T-helper 17 cell (primary cell): ENCODE measurements around the gene ZFHX3. TPM values are rescaled to one million over a fixed set of nuclear protein-coding genes. Genes with fewer than 3 reads are reported as not detected.

Experiments used
- ATAC-seq: fragments of 150-1000 bp; cut with Tn5 transposase; 2 replicates; pipeline ENCODE4 v1.10.0; 2021; ENCODE audit warnings: mild to moderate bottlenecking, moderate library complexity
- DNase-seq, 3 donors: peaks; one replicate each; pipeline versions ENCODE4 v3.0.0 to v3.0.0-alpha.2; 2020 to 2021
- H3K9me3 ChIP-seq: one replicate; pipeline ENCODE4 v1.7.0; 2013; ENCODE audit warnings: low read length, mild to moderate bottlenecking; ENCODE audit not compliant: control insufficient read depth, poor library complexity, severe bottlenecking
- H3K27ac Mint-ChIP-seq: one replicate; pipeline ENCODE4 v1.8.0; 2022; ENCODE audit warnings: mild to moderate bottlenecking, moderate library complexity, mixed read lengths
- H3K27me3 Mint-ChIP-seq: one replicate; pipeline ENCODE4 v1.8.0; 2022; ENCODE audit warnings: mixed read lengths
- H3K36me3 Mint-ChIP-seq: one replicate; pipeline ENCODE4 v1.8.0; 2022; ENCODE audit warnings: low read depth, mixed read lengths
- H3K4me1 Mint-ChIP-seq: one replicate; pipeline ENCODE4 v1.8.0; 2022; ENCODE audit warnings: mild to moderate bottlenecking, mixed read lengths
- H3K4me3 Mint-ChIP-seq: one replicate; pipeline ENCODE4 v1.8.0; 2022; ENCODE audit warnings: mild to moderate bottlenecking, moderate library complexity, mixed read lengths
- total RNA-seq, 4 donors: library from RNA in 2 of 4; stranded (reverse) in 2 of 4; gene quantifications; one replicate each; pipeline ENCODE4 v1.2.3 and lab custom pipeline; 2022 to 2026

Gene ZFHX3
- total RNA-seq, 2 donors from 2014 or later, result 0.94 to 2.2 TPM

- Mint-ChIP-seq H3K27ac (no peak overlapping the region), H3K36me3 (no peaks in the 10 kb centered on the region), H3K27me3 (peaks cover 4% of the 10 kb centered on the region), H3K4me1 (no peaks in the 10 kb centered on the region), H3K4me3 (no peak overlapping the region)
- no peak for DNase-seq
- ATAC-seq, result no peak
- no peaks in the 10 kb centered on the region for H3K9me3 ChIP-seq
These were observed 22.6 kb downstream of the ZFHX3 start for GRCh38 chr16:73025151-73025855.

- DNase-seq (no peak), ATAC-seq (no peak)
- H3K27ac Mint-ChIP-seq, result no peak overlapping the region
- H3K36me3 Mint-ChIP-seq, result no peaks in the 10 kb centered on the region
- no peak overlapping the region for H3K4me3 Mint-ChIP-seq
- H3K27me3 Mint-ChIP-seq, result peaks cover 4% of the 10 kb centered on the region
- no peaks in the 10 kb centered on the region for H3K4me1 Mint-ChIP-seq
- no peaks in the 10 kb centered on the region for H3K9me3 ChIP-seq
These were observed 23.3 kb downstream of the ZFHX3 start for GRCh38 chr16:73024571-73025105.

- Mint-ChIP-seq H3K27ac (no peak overlapping the region), H3K4me3 (no peak overlapping the region)
- ATAC-seq, result no peak
These were observed 24.0 kb downstream of the ZFHX3 start for GRCh38 chr16:73023752-73024570.

GRCh38 chr16:73023320-73023719 lies 24.6 kb downstream of the ZFHX3 start:
- H3K36me3 Mint-ChIP-seq, result no peaks in the 10 kb centered on the region
- no peak overlapping the region for H3K27ac Mint-ChIP-seq
- no peaks in the 10 kb centered on the region for H3K4me1 Mint-ChIP-seq
- H3K4me3 Mint-ChIP-seq, result no peak overlapping the region
- H3K9me3 ChIP-seq, result no peaks in the 10 kb centered on the region
- DNase-seq (no peak), ATAC-seq (no peak)
- H3K27me3 Mint-ChIP-seq, result peaks cover 4% of the 10 kb centered on the region

More at GRCh38 chr16:73023752-73024570, 24.0 kb downstream of the ZFHX3 start:
- H3K27me3 Mint-ChIP-seq, result peaks cover 4% of the 10 kb centered on the region
- no peaks in the 10 kb centered on the region for H3K36me3 Mint-ChIP-seq
- no peak for DNase-seq
- no peaks in the 10 kb centered on the region for H3K4me1 Mint-ChIP-seq
- no peaks in the 10 kb centered on the region for H3K9me3 ChIP-seq

- no peak for ATAC-seq
- no peaks in the 10 kb centered on the region for H3K4me1 Mint-ChIP-seq
- no peak overlapping the region for H3K27ac Mint-ChIP-seq
- H3K36me3 Mint-ChIP-seq, result no peaks in the 10 kb centered on the region
- H3K4me3 Mint-ChIP-seq, result no peak overlapping the region
- H3K9me3 ChIP-seq, result no peaks in the 10 kb centered on the region
- H3K27me3 Mint-ChIP-seq, result peaks cover 4% of the 10 kb centered on the region
- no peak for DNase-seq
These were observed 25.4 kb downstream of the ZFHX3 start for GRCh38 chr16:73022534-73022933.

- no peaks in the 10 kb centered on the region for H3K36me3 Mint-ChIP-seq
- DNase-seq, result no peak
- no peaks in the 10 kb centered on the region for H3K9me3 ChIP-seq
- H3K4me3 Mint-ChIP-seq, result no peak overlapping the region
- ATAC-seq, result no peak
- H3K4me1 Mint-ChIP-seq, result no peaks in the 10 kb centered on the region
- H3K27ac Mint-ChIP-seq, result no peak overlapping the region
- peaks cover 4% of the 10 kb centered on the region for H3K27me3 Mint-ChIP-seq
These were observed 25.9 kb downstream of the ZFHX3 start for GRCh38 chr16:73021866-73022495.

GRCh38 chr16:73020409-73020884 lies 27.5 kb downstream of the ZFHX3 start:
- Mint-ChIP-seq H3K4me3 (no peak overlapping the region), H3K36me3 (no peaks in the 10 kb centered on the region), H3K4me1 (peaks cover 3% of the 10 kb centered on the region), H3K27me3 (peaks cover 4% of the 10 kb centered on the region), H3K27ac (no peak overlapping the region)
- DNase-seq, result no peak
- H3K9me3 ChIP-seq, result no peaks in the 10 kb centered on the region
- no peak for ATAC-seq

GRCh38 chr16:73019457-73020362 lies 28.2 kb downstream of the ZFHX3 start:
- H3K36me3 Mint-ChIP-seq, result no peaks in the 10 kb centered on the region
- peaks cover 3% of the 10 kb centered on the region for H3K4me1 Mint-ChIP-seq
- ATAC-seq, result no peak
- no peaks in the 10 kb centered on the region for H3K9me3 ChIP-seq
- no peak for DNase-seq
- peaks cover 4% of the 10 kb centered on the region for H3K27me3 Mint-ChIP-seq
- no peak overlapping the region for H3K4me3 Mint-ChIP-seq
- H3K27ac Mint-ChIP-seq, result no peak overlapping the region

- Mint-ChIP-seq H3K27me3 (peaks cover 4% of the 10 kb centered on the region), H3K4me1 (peaks cover 3% of the 10 kb centered on the region), H3K36me3 (no peaks in the 10 kb centered on the region), H3K4me3 (no peak overlapping the region), H3K27ac (no peak overlapping the region)
- no peak for ATAC-seq
- H3K9me3 ChIP-seq, result no peaks in the 10 kb centered on the region
- no peak for DNase-seq
These were observed 29.0 kb downstream of the ZFHX3 start for GRCh38 chr16:73018821-73019456.

GRCh38 chr16:73017321-73017720 lies 30.6 kb downstream of the ZFHX3 start:
- H3K27ac Mint-ChIP-seq, result no peak overlapping the region
- no peak for DNase-seq
- H3K4me3 Mint-ChIP-seq, result no peak overlapping the region
- H3K9me3 ChIP-seq, result no peaks in the 10 kb centered on the region
- H3K4me1 Mint-ChIP-seq, result peaks cover 3% of the 10 kb centered on the region
- no peaks in the 10 kb centered on the region for H3K36me3 Mint-ChIP-seq
- ATAC-seq, result no peak
- peaks cover 4% of the 10 kb centered on the region for H3K27me3 Mint-ChIP-seq

GRCh38 chr16:73016488-73016830 lies 31.5 kb downstream of the ZFHX3 start:
- Mint-ChIP-seq H3K4me3 (no peak overlapping the region), H3K27me3 (peaks cover 4% of the 10 kb centered on the region), H3K4me1 (peaks cover 3% of the 10 kb centered on the region), H3K27ac (no peak overlapping the region), H3K36me3 (no peaks in the 10 kb centered on the region)
- ATAC-seq (no peak), DNase-seq (no peak)
- no peaks in the 10 kb centered on the region for H3K9me3 ChIP-seq
